ENCODE results near the gene EID1.
A peak's percentile ranks its signal among the peaks of the same experiment; 100 is the strongest.
"Not testable (repeated sequence)": the region's sequence is repeated elsewhere in the genome, so short reads cannot be mapped to it uniquely, and the experiment has no call there.

EID1 gene

GRCh38 chr15:48877630-48878595 is at the start of gene EID1:
Gene EID1, plus strand, starts transcription at chr15:48878134. Its CDS starts 43 bp downstream, at chr15:48878177.
- DNase-seq (ENCODE audit: low read depth): peak; percentile 82

DNA sequence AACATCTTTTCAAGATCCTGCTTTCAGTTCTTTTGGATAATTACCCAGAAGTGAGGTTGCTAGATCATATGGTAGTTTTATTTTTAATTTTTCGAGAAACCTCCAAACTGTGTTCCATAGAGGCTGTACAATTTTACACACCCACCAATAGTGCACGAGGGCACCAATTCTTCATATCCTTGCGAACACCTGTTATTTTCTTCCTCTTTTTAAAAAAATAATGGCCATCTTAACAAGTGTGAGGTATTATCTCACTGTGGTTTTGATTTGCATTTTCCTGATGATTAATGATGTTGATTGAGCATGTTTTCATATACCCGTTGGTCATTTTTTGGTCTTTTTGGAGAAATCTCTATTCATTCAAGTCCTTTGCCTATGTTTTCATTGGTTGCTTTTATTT is 49.5 kb upstream of the EID1 start:
- DNase-seq (ENCODE audit: low read depth): no peak

- DNase-seq (ENCODE audit: low read depth): no peak
Measured at GRCh38 chr15:48828906-48829305, 49.0 kb upstream of the EID1 start.

GRCh38 chr15:48832648-48833047 is 45.3 kb upstream of the EID1 start:
- DNase-seq (ENCODE audit: low read depth): no peak

DNA sequence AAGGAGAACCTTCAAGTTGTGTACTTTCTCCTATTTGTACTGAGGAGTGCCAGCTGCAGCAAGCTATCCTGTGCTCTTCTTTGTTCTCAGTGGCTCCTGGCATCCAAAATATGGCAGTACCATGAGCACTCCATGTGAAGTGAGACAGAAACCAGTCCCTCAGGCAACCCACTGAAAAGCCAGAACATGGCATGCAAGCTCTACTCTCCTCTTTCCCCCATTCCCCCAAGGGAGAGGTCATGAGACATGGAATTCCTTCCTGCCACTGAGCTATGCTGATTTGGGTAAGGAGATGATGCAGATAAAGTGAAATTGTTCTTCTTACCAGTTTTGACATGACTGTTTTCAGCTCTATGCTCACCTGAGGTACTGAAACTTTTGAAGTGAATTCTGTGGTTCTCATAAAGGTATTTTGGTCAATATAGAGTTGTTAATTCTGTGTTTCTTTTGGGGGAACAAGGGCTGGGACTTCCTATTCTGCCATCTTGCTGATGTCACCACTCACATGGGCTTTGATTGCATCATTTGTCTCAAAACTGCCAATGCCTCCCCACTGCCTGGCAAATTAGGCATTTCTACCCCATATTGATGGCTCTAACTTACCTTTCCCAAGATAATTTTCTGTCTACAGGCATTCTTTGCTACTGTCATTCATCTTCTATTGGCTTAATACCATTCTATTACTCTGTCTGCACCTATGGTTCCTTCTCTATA is 44.3 kb upstream of the EID1 start:
- DNase-seq (ENCODE audit: low read depth): no peak

- no peak for DNase-seq (ENCODE audit: low read depth)
Measured at GRCh38 chr15:48834756-48835155, 43.2 kb upstream of the EID1 start.

DNA sequence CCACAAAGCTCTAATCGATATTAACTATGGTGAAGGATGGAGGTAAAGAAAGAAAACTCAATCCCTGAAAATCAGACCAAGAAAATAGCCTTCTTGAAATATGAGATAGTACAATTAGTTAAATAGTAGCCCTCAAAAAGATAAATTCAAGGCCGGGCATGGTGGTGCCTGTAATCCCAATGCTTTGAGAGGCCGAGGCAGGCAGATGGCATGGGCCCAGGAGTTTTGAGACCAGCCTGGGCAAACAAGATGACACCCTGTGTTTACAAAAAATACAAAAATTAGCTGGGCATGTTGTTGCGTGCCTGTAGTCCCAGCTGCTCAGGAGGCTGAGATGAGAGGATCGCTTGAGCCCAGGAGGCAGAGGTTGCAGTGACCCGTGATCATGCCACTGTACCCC is 35.4 kb upstream of the EID1 start:
- no peak for DNase-seq (ENCODE audit: low read depth)

DNA sequence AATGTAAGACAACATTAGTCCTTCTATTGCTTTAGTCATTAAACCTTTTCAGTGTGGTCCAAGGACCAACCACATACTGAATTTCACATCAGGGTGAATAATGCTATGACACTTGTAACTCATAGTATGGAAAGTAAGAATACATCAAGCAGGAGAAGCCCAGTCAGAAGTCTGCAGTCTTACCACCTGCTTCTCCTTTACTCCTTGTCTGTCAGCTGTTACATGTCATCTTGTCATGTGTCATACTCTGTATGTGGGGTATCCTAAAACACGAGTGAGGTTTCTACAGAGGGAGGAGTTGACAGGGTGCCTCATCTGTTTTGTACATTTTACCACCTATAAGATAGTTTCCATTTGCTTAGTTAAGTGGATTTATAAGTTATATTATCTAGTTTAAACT is 32.8 kb upstream of the EID1 start:
- DNase-seq (ENCODE audit: low read depth): no peak

GRCh38 chr15:48850648-48851047 is 27.3 kb upstream of the EID1 start:
- DNase-seq (ENCODE audit: low read depth): no peak

- DNase-seq (ENCODE audit: low read depth): no peak
Measured at GRCh38 chr15:48851956-48852355, 26.0 kb upstream of the EID1 start.

GRCh38 chr15:48854434-48854833 is 23.5 kb upstream of the EID1 start:
- DNase-seq (ENCODE audit: low read depth): not testable (repeated sequence)

DNA sequence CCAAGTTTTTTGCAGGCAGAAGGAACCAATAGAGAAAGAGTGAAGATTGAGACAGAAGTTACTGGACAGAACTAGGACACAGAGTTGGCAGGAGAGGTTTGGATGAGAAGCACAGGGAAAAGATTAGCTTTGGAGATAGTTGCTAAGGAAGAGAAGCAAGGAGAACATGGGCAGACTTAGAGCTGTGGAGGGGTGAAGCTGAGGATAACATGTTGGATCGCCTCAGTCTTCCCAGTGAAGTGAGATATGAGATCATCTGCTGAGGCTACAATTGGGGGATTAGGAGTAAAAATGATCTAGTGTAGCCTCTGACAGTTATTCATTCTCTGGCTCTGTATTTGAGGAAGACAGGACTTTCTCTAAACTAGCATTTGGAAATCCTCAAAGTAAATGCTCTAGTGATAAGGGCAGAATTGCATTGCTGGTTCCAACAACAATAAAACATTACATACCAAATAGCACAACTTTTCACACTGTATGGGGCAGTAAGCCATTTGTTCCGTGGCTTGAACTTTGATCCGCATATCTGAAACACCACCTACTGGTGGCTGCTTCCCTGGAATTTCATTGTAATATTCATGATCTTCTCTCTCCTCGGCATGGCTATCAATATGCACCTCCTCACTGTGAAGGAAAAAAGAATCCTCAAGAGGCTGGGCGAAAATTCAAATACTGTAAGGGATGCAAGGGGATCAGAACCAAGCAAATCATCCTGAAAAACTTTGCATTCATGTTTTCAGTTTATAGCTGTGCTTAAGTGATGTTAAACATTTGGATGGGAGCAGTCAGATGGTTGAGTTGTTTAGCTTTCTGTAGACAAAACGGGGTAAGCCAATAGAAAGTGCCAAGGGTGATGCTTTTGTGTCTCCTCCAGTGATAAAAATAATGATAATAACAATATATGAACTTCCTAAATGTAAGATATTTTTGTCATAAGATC is 22.2 kb upstream of the EID1 start:
- no peak for DNase-seq (ENCODE audit: low read depth)

DNA sequence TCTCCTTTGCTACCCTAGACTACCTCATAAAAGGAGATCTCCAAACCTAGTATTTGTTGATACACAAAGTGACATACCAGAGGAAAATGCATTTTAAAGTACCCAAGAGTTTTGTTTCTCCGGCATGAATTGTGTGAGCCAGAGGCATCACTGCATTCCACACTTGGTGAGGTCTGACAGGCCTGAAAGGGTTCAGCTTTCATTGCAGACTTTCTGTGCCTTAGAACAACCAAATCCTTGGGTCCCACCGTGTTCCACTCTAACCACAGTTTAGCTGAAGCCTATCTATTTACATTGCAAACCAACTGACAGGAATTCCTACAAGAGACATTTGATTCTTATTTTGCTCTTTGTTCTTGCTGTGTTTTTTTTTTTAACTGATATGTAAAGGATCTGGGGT is 21.0 kb upstream of the EID1 start:
- DNase-seq (ENCODE audit: low read depth): no peak

- DNase-seq (ENCODE audit: low read depth): no peak
Measured at GRCh38 chr15:48858401-48858800, 19.5 kb upstream of the EID1 start.

GRCh38 chr15:48859426-48859825 is 18.5 kb upstream of the EID1 start:
- DNase-seq (ENCODE audit: low read depth): no peak

DNA sequence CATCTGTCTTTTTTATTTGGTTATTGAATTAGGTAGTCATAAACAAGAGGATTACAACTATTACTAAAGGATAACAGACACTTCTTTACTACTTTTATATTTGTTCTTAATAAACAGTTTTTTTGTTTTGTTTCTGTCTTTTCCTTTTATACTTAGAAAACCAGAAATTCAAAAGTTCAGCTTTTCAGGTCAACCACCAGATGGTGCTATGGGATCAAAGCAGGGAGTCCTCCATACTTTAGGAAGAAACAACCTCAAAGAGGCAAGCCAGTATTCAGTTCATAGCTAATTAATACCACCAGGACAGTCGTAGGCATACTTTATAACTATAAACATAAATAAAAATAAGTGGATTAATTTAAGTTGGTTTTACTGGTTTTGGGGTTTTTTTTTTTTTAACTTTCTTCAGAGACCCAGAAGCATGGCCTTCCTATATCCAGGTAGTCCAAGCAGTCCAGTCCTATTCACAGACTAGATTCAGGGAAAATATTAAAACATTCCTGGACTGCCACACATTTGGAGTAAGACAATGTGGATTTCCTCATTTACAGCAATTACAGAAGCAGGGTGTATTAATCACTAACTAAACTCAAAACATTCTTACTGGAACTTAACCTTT is 16.0 kb upstream of the EID1 start:
- DNase-seq (ENCODE audit: low read depth): peak; percentile 6

DNA sequence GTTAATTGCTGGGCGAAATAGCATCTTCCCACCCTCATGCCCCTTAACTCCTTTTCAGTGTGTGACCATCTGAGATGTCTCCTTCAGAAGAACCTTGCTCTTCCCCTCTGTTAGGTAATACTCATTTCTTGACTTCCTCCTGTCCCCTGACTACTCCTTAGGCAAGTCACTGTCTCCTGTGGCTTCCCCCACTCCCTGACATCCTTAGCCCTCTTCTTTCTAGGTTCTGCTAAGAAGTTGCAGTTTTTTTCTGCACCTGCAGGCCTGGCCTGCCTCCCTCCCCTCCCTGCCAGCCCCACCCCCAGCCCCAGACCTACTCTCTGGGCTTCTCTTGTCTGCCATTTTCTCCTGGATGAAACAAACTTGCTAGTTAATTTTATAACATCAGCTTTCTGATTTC is 15.2 kb upstream of the EID1 start:
- DNase-seq (ENCODE audit: low read depth): no peak

- DNase-seq (ENCODE audit: low read depth): no peak
Measured at GRCh38 chr15:48865370-48866079, 12.4 kb upstream of the EID1 start.

GRCh38 chr15:48866141-48866563 is 11.8 kb upstream of the EID1 start:
- no peak for DNase-seq (ENCODE audit: low read depth)

- DNase-seq (ENCODE audit: low read depth): no peak
Measured at GRCh38 chr15:48868023-48868422, 9.9 kb upstream of the EID1 start.

DNA sequence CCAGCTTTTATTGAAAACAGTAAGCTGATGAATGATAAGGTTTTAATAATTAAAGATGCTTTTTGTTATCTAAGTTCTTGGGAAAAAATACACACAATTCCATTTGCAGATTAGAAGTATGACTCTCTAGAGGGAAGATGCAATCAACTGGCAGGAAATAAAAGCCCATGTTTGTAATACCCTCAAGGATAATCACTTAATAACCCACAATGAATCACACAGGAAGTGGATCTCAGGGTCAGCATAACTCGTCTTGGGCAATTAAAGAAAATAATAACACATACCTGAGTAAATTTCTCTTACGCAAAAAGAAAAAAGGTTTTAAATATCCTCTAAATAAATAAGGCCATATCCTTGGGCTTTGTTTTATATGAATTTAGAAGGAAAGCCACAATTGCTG is 9.4 kb upstream of the EID1 start:
- DNase-seq (ENCODE audit: low read depth): no peak

All from activated gamma-delta T cell treated with anti-CD3 and anti-CD28 coated beads, Interleukin-2, amount 50 U/mL, for 16 hours (primary cell).